ENCODE data around the gene ICE2. TPM values are rescaled to one million over a fixed set of nuclear protein-coding genes. Genes with fewer than 3 reads are reported as not detected.
"Not testable (repeated sequence)": the region's sequence is repeated elsewhere in the genome, so short reads cannot be mapped to it uniquely, and the experiment has no call there.

The ICE2 gene
- total RNA-seq, 3 donors from 2014 or later, result 28.5 to 40.7 (median 36.1) TPM

- Histone ChIP-seq H3K27me3 (no peaks in the 10 kb centered on the region), H3K9me3 (no peaks in the 10 kb centered on the region), H3K4me1 (peaks cover 0 to 9% of the 10 kb centered on the region in 2 donors), H3K27ac (no peak overlapping the region), H3K4me3 (no peak overlapping the region), H3K36me3 (no peaks in the 10 kb centered on the region)
- no peak for DNase-seq (ENCODE audit: low spot score in 2 of 2)
- intact Hi-C loops (cut with DNase I; ENCODE audit: low total_unique reads), result no loop called here
- TF ChIP-seq POLR2A (IDR thresholded peaks at IDR 0.05) (no peak), CTCF (IDR thresholded peaks at IDR 0.05) (no peak), POLR2AphosphoS5 (IDR thresholded peaks at IDR 0.05) (no peak)
These were observed 61.8 kb downstream of the ICE2 start for GRCh38 chr15:60417112-60417511.

- Histone ChIP-seq H3K27ac (no peak overlapping the region), H3K36me3 (no peaks in the 10 kb centered on the region), H3K4me1 (peaks cover 0 to 9% of the 10 kb centered on the region in 2 donors), H3K4me3 (no peak overlapping the region), H3K27me3 (no peaks in the 10 kb centered on the region), H3K9me3 (no peaks in the 10 kb centered on the region)
- intact Hi-C loops (cut with DNase I; ENCODE audit: low total_unique reads), result no loop called here
- DNase-seq (ENCODE audit: low spot score in 2 of 2), result no peak
- no peak for TF ChIP-seq POLR2A (IDR thresholded peaks at IDR 0.05)
- no peak for TF ChIP-seq CTCF (IDR thresholded peaks at IDR 0.05)
- TF ChIP-seq POLR2AphosphoS5 (IDR thresholded peaks at IDR 0.05), result no peak
These were observed 62.5 kb downstream of the ICE2 start for GRCh38 chr15:60416484-60416883.

- H3K4me1 ChIP-seq, result peaks cover 0 to 9% of the 10 kb centered on the region in 2 donors
- H3K36me3 ChIP-seq, result no peaks in the 10 kb centered on the region
- TF ChIP-seq CTCF (IDR thresholded peaks at IDR 0.05) (no peak), POLR2AphosphoS5 (IDR thresholded peaks at IDR 0.05) (no peak), POLR2A (IDR thresholded peaks at IDR 0.05) (no peak)
These were observed 64.8 kb downstream of the ICE2 start for GRCh38 chr15:60414016-60414682.

GRCh38 chr15:60413231-60413824, 65.6 kb downstream of the ICE2 start:
- Histone ChIP-seq H3K4me1 (peaks cover 0 to 11% of the 10 kb centered on the region in 2 donors), H3K4me3 (no peak overlapping the region), H3K36me3 (no peaks in the 10 kb centered on the region), H3K27me3 (no peaks in the 10 kb centered on the region), H3K27ac (peak overlapping the region; percentile 62 to 81), H3K9me3 (no peaks in the 10 kb centered on the region)
- no peak for DNase-seq (ENCODE audit: low spot score in 2 of 2)
- intact Hi-C loops (cut with DNase I; ENCODE audit: low total_unique reads), result no loop called here
- TF ChIP-seq POLR2A (IDR thresholded peaks at IDR 0.05), result no peak

More at GRCh38 chr15:60414016-60414682, 64.8 kb downstream of the ICE2 start:
- no peaks in the 10 kb centered on the region for H3K9me3 ChIP-seq
- H3K27me3 ChIP-seq, result no peaks in the 10 kb centered on the region
- intact Hi-C loops (cut with DNase I; ENCODE audit: low total_unique reads), result no loop called here
- H3K27ac ChIP-seq, result peak overlapping the region; percentile 81 to 87
- no peak for DNase-seq (ENCODE audit: low spot score in 2 of 2)
- no peak overlapping the region for H3K4me3 ChIP-seq

- H3K36me3 ChIP-seq; H3K9me3 ChIP-seq; DNase-seq (ENCODE audit: low spot score in 2 of 2); H3K4me3 ChIP-seq; intact Hi-C loops (cut with DNase I; ENCODE audit: low total_unique reads); H3K27me3 ChIP-seq: not testable (repeated sequence)
- H3K27ac ChIP-seq, result peak overlapping the region; percentile 62 to 81
- peaks cover 0 to 16% of the 10 kb centered on the region in 2 donors for H3K4me1 ChIP-seq
These were observed 66.1 kb downstream of the ICE2 start for GRCh38 chr15:60412807-60413206.

GRCh38 chr15:60411774-60412425, 67.0 kb downstream of the ICE2 start:
- DNase-seq (ENCODE audit: low spot score in 2 of 2), result no peak
- H3K4me3 ChIP-seq, result no peak overlapping the region
- H3K27me3 ChIP-seq, result no peaks in the 10 kb centered on the region
- H3K36me3 ChIP-seq, result no peaks in the 10 kb centered on the region
- H3K4me1 ChIP-seq, result peaks cover 0 to 17% of the 10 kb centered on the region in 2 donors
- intact Hi-C loops (cut with DNase I; ENCODE audit: low total_unique reads), result no loop called here
- TF ChIP-seq CTCF (IDR thresholded peaks at IDR 0.05), result no peak
- no peak for TF ChIP-seq POLR2A (IDR thresholded peaks at IDR 0.05)
- TF ChIP-seq POLR2AphosphoS5 (IDR thresholded peaks at IDR 0.05), result no peak
- H3K27ac ChIP-seq, result no peak overlapping the region
- no peaks in the 10 kb centered on the region for H3K9me3 ChIP-seq

- DNase-seq (ENCODE audit: low spot score in 2 of 2); intact Hi-C loops (cut with DNase I; ENCODE audit: low total_unique reads): not testable (repeated sequence)
These were observed 68.6 kb downstream of the ICE2 start for GRCh38 chr15:60410350-60410749.

More at GRCh38 chr15:60410350-60410749, 68.6 kb downstream of the ICE2 start:
- H3K36me3 ChIP-seq, H3K27ac ChIP-seq, H3K4me3 ChIP-seq, H3K9me3 ChIP-seq, H3K27me3 ChIP-seq: not testable (repeated sequence)
- peaks cover 0 to 17% of the 10 kb centered on the region in 2 donors for H3K4me1 ChIP-seq

All from breast epithelium (tissue), 4 donors.